Measurements from ENCODE around the gene SLC7A6.

Gene SLC7A6

GRCh38 chr16:68264128-68265077 lies at the start of gene SLC7A6:
Gene SLC7A6 (plus strand): TSS chr16:68264526. CDS start chr16:68274727, 10,201 bp downstream.
- DNase-seq (ENCODE audit: low read depth): peak; percentile 63

DNA sequence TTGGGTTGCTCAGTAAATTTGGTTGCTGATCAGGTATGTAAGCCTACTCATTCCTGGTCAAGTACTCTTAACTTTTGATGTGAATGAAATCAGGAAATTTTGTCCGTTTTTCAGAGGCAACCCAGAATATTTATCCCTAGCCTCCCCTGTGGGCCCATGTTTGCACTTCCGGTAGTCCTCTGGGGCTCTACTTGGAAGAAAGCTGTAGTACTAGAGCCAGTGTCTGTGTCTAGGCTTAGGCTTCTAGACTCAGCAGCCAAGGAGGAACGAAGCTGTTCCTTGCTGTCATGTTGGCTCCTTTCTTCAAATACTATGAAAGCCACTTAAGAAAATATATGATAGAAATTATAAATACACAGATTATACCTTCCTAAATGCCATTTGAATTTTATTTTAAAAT lies 49.6 kb upstream of the SLC7A6 start:
- no peak for DNase-seq (ENCODE audit: low read depth)

DNA sequence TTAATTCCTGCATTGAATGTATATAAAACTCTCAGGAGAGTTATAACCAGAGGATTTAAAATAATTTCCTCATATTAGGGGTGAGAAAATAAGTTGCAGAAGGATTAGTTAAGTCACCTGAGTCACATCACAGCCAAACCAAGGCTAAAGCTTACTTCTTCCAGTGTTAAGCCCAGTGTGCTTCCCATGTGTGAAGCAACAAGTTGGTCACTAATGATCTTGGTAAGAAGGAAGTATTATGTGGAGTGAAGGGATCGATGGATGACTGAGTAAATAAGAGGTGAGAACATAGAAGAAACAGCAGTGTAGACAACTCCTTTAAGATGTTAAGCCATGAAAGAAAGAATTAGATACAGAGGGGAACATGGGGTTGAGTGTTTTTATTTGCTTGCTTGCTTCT lies 49.0 kb upstream of the SLC7A6 start:
- DNase-seq (ENCODE audit: low read depth): no peak

DNA sequence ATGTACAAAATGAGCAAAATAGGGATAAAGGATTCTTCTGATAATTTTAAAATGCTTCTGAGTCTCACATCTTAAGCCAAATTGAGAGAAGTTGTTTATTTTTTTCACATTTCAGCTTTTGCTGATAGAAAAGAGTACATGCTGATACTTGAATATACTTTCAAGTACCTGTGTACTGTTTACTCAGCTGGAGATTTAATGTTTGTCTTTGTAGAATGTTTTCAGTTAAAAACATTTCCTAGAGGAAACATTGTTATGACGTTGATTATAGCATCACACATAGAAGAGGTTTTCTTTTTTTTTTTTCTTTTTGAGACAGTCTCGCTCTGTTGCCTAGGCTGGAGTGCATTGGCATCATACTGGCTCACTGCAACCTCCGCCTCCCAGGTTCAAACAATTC lies 48.1 kb upstream of the SLC7A6 start:
- DNase-seq (ENCODE audit: low read depth): no peak

DNA sequence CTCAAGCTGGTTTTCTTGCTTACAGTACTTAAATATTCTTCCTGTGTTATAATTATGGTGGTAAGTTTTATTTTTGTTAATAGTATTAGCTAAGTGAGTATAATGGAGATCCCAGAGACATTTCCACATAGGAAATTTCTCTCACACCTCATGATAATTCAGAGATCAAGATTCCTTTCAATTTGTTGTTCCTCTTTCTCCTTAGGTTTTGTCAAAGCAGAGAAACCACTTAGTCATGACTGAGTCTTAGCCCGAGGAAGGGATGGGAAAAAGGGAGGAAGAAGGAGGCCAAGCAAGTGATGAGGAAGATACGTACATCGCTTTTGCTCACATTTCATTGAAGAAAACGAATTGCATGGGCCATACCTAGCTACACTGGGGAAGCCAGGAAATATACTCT lies 46.8 kb upstream of the SLC7A6 start:
- no peak for DNase-seq (ENCODE audit: low read depth)

DNA sequence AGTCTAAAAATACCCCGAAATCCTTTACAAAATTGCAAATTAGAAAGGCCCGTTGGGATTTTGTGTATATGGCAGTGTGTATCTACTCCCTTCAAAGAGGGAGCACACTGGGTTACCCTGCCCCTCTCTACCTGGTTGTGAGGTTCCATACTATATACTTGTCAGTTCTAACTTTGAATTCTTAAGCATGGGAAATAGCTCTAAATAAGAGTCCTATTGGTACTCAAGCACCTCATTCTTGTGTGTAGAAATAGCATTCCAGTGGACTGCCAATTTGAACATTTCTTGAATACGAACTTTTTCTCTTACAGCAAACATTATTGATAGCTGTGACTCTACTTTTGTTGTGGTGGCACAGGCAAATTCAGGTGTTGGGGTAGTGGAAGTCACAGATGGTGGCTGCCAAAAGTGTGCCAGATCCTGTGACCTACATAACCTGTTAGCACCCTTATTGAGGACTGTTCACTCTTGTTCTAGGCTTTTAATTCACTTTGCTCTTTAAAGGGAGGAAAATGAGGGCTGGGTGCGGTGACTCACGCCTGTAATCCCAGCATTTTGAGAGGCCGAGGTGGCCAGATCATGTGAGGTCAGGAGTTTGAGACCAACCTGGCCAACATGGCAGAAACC lies 44.5 kb upstream of the SLC7A6 start:
- DNase-seq (ENCODE audit: low read depth): no peak

DNA sequence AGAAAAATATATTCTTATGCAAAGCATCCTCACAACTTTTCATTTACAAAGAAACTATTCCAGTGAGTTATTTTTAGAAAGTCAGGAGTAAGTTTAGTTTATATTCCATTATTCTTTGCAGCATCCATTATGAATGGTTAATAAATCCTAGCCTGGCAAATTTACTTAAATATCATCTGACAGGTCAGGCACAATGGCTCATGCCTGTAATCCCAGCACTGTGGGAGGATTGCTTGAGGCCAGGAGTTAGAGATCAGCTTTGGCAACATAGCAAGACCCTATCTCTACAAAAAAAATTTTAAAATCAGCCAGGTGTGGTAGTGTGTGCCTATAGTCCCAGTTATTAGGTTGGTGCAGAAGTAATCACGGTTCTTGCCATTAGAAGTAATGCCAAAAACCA lies 41.3 kb upstream of the SLC7A6 start:
- no peak for DNase-seq (ENCODE audit: low read depth)

- DNase-seq (ENCODE audit: low read depth): no peak
Observed at GRCh38 chr16:68226116-68226515, 38.2 kb upstream of the SLC7A6 start.

DNA sequence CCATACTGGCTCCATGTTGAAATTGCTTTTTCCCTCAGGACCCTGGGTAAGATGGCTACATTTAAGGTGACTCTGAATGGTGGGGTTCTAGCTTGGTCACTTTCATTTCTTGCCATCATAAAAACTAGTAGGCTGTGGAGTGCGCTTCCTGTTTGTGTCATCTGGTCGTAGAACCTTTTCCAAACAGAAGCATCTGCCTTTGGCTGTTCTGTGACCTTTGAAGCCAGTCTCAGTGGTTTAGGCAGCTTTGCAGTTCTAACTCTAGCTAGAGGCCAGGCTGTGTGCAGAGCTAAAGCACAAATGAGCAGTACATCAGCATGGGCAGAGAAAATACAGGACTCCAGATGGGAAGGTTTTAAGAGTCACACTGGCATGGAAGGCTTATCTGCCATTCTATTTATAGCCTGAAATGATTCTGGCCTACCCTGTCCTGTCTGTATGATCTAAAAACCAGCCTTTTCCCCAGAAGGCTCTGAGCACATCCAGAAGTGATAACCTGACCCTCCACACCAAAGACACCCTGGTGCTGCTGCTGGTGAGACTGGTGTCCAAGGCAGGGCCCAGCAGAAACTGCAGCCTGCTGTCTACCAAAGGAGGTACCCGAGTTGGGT lies 37.0 kb upstream of the SLC7A6 start:
- DNase-seq (ENCODE audit: low read depth): no peak

DNA sequence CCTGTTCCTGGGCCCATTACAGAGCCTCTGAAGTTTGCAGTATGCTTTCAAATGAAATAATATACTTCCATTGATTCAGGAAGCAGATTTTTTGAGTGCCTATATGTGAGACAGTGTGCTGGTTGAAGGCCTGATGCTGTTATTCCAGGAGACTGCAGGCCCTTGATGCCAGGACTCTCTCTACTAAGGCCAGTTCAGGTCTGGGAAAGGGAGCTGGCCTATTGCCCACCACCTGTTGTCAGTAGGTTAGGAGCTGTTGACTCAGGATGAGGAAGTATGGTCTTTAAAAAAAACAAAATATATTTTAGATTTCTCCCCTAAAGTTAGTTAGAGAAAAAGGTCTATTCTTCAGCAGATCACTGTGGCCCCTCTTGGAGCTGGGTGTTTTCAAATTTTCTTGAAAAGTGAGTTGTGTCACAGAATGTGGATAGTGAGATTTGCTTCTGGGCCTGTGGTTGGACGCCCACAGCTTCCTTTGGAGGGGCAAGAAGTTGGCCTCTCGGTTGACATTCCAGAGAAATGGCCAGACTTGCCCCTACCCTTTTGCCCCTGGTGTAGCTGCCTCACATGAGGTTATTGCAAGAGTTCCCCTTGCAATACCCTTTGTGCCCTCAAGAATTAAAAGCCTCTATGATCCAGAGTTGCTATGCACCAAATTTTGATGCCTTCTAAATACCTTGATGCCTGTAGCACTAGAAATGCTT lies 36.3 kb upstream of the SLC7A6 start:
- no peak for DNase-seq (ENCODE audit: low read depth)

GRCh38 chr16:68228652-68229051 lies 35.7 kb upstream of the SLC7A6 start:
- no peak for DNase-seq (ENCODE audit: low read depth)

DNA sequence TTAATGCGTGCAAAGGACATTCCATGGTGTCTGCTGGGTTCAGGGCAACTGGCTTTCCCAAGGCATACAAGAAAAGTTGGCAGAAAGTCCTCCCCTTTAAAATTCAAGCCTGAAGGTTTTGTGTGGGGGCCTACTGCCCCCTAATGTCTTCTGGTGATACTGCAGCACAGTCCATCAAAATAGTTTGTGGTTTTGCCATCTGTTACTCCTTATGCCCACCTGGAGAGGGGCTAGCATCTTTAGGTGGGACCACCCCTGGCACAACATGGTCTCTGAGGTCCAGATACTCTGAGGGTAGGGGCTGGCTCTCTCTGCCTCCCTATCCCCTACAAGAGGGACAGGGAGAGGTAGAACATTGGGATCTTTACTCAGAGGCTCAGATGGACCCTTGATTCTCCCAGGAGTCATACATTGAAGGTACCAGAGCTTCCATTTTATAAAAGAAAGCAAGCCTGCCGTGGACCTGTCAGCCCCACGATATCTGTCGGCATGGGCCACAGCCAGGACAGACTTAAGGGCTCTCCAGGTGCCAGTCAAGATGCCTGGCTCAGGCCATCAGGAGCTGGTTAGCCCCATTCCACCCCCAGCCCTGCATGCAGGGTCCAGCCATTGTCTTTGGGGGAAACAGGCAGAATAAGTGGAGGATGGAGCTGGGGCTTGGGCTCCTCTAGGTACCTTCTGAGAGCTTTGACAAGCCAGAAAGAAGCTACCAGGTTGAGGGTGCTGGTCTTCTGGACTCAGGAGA lies 34.7 kb upstream of the SLC7A6 start:
- DNase-seq (ENCODE audit: low read depth): peak; percentile 79

GRCh38 chr16:68230176-68230571 lies 34.2 kb upstream of the SLC7A6 start:
- no peak for DNase-seq (ENCODE audit: low read depth)

DNA sequence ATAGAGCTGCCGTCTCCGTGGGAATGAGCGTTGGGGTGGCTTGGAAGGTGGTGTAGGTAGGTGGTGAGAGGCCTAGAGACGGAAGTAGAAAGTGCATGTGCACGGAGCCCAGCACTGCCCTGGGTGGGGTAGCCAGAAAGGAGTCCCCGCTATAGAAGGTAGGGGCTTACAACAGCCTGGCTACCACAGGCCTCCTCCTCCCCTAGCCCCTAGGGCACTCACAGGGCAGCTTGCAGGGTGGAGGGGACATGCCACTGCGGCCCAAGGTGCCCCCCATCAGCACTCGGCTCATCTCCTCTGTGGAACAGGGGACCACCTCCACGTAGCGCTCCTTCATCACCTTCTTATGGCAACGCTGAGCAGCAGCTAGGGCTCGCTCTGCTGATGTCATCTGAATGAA lies 33.4 kb upstream of the SLC7A6 start:
- no peak for DNase-seq (ENCODE audit: low read depth)

DNA sequence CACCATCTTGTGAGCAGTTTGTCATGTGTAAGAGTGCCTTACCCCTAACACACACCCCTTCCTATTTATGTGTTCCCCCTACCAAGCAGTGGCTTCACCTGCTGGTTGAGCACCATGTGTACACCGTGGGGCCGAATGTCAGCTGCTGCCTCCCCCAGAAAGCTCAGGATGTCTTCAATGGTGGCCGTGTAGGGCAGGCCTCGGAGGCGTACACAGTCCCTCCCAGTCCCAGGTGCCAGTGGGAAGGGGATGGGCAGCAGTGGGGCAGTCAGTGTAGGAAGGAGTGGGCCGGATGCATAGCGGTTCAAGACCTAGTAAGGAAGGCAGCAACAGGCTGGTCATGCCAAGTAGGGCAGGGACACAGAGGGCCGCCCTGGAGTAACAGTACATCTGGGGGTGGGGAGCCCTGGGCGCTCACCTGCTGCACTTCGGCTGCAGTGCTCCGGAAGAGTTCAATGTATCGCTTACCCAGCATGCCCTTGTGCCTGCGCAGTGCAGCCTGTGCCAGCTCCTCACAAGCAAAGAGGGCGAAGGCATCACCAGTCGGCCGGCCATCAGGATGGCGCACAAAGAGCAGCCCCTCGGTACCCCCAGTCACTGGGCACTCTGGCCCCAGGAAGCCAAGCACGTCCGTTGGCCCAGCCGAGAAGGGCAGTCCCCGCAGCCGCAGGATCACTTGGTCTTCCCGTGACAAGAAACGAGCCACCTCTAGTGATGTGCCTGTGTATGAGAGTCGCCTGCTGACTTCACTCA lies 32.8 kb upstream of the SLC7A6 start:
- DNase-seq (ENCODE audit: low read depth): no peak

DNA sequence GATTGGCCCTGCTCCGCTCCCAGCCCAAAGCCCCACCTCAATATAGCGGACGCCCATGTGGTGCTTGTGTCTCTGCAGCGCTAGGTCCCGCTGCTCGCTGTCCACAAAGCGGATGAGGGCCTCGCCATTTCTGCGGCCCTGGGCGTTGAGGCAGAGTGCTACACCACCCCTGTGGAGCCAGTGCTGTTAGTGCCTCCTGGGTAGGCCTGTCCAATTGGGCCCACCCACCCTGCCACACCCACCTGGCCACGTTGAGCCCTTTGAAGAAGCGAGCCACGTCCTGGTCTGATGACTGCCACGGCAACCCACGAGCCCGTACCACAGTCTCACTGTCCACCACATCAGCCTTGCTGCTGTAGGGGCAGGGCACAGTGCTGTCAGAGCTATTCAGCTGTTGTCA lies 32.0 kb upstream of the SLC7A6 start:
- no peak for DNase-seq (ENCODE audit: low read depth)

GRCh38 chr16:68233085-68233834 lies 31.1 kb upstream of the SLC7A6 start:
- DNase-seq (ENCODE audit: low read depth): no peak

- DNase-seq (ENCODE audit: low read depth): no peak
Observed at GRCh38 chr16:68233835-68234187, 30.5 kb upstream of the SLC7A6 start.

DNA sequence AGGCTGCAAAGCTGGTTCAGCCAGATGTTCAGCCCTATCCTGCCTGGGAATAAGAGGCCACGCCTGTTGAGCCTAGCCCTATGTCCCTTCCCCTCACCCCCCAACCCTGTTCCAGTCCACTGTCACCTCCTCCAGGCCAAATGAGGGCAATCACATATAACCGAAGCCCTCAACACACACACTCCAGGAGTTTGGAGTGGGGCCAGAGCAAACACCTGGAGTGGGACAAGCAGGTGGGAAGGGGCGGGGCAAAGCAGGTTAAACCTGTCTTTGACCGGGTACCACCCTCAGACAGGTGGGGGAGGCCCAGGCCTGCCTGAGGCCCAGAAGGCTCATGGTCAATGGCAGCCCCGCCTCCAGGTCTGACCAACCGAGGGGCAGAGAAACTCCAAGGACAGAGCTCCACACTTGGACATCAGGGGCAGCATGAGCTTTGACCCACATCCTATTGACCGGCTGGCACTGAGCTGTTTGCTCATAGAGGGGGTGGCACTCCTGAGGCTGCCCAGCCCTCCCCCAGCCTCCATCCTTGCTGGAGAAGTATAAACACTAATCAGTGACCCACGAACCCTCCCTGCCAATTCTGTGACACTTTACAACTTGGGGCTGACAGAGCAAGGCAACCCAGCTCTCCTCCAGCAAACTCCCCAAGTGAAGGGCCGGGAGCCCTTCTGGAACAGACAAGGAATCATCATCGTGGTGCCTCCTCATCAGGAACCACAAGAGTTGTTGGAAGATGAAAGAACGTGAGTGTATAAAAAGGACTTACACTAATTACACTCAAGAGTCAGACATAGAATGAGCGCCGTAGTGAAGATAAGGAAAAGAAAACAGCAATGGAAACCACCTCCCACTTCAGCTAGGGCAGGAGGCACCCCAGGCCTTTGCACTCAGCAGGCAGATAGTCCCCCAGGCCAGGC lies 29.9 kb upstream of the SLC7A6 start:
- DNase-seq (ENCODE audit: low read depth): no peak

Data from fibroblast of gingiva (primary cell).